OCI-LY1 (cell line): Measurements from ENCODE around the gene ASMTL.

ENCODE experiments used
- H2AFZ ChIP-seq: fragments of 200-600 bp; sonication (generic), shearing (Covaris generic); 2 replicates; pipeline ENCODE4 v1.6.0; 2014; ENCODE audit warnings: antibody characterized with exemption, mild to moderate bottlenecking, low read length
- H3F3A ChIP-seq: fragments of 200-600 bp; sonication (generic), shearing (Covaris generic); 2 replicates; pipeline ENCODE4 v1.6.0; 2014; ENCODE audit warnings: mild to moderate bottlenecking, antibody characterized with exemption, low read length, moderate library complexity; ENCODE audit not compliant: insufficient read depth
- H3K27ac ChIP-seq: fragments of 200-600 bp; sonication (generic); 2 replicates; pipeline ENCODE4 v1.5.1; 2014; ENCODE audit warnings: low read length, mixed run types, mild to moderate bottlenecking, low read depth; ENCODE audit not compliant: poor library complexity, severe bottlenecking
- H3K27me3 ChIP-seq: fragments of 200-600 bp; sonication (generic); 2 replicates; pipeline ENCODE4 v1.6.0; 2014; ENCODE audit warnings: antibody characterized with exemption, mild to moderate bottlenecking, low read length, moderate library complexity; ENCODE audit not compliant: insufficient read depth
- H3K36me3 ChIP-seq: fragments of 200-600 bp; sonication (generic); 2 replicates; pipeline ENCODE4 v1.6.1; 2014; ENCODE audit warnings: mild to moderate bottlenecking, antibody characterized with exemption, low read length, moderate library complexity, mixed read lengths; ENCODE audit not compliant: insufficient read depth
- H3K4me1 ChIP-seq: fragments of 200-600 bp; sonication (generic); 2 replicates; pipeline ENCODE4 v1.5.1; 2014; ENCODE audit warnings: mild to moderate bottlenecking, low read length, moderate library complexity; ENCODE audit not compliant: insufficient read depth, severe bottlenecking
- H3K4me2 ChIP-seq: fragments of 200-600 bp; sonication (generic), shearing (Covaris generic); 2 replicates; pipeline ENCODE4 v1.6.1; 2014; ENCODE audit warnings: low read length
- H3K4me3 ChIP-seq: fragments of 200-600 bp; sonication (generic); 2 replicates; pipeline ENCODE4 v1.5.1; 2014; ENCODE audit warnings: low read length, low read depth, mild to moderate bottlenecking, mixed read lengths; ENCODE audit not compliant: poor library complexity, severe bottlenecking
- H3K79me2 ChIP-seq: fragments of 200-600 bp; shearing (Covaris generic); 2 replicates; pipeline ENCODE4 v1.6.1; 2016; ENCODE audit warnings: mixed run types, low read length, mixed read lengths; ENCODE audit not compliant: insufficient read depth
- H3K9ac ChIP-seq: fragments of 200-600 bp; sonication (generic), shearing (Covaris generic); 2 replicates; pipeline ENCODE4 v1.6.1; 2014; ENCODE audit warnings: mild to moderate bottlenecking, low read length, mixed read lengths
- H3K9me2 ChIP-seq: fragments of 200-600 bp; sonication (generic), shearing (Covaris generic); 2 replicates; pipeline ENCODE4 v1.6.1; 2014; ENCODE audit warnings: low read depth, mild to moderate bottlenecking, low read length, mixed read lengths
- H3K9me3 ChIP-seq: fragments of 200-600 bp; shearing (Covaris generic); 2 replicates; pipeline ENCODE4 v1.6.1; 2014; ENCODE audit warnings: low read length, mixed read lengths
- H4K20me1 ChIP-seq: fragments of 200-600 bp; sonication (generic), shearing (Covaris generic); 2 replicates; pipeline ENCODE4 v1.6.0; 2016; ENCODE audit warnings: mild to moderate bottlenecking, low read length; ENCODE audit not compliant: insufficient read depth
- CTCF ChIP-seq: fragments of 200-600 bp; sonication (generic), shearing (Covaris generic); IDR thresholded peaks from 2 replicates; pipeline ENCODE4 v1.5.1; 2017; ENCODE audit warnings: mild to moderate bottlenecking, antibody characterized with exemption, low read length, moderate library complexity, mixed read lengths
- EZH2 ChIP-seq: fragments of 200-600 bp; sonication (generic), shearing (Covaris generic); IDR thresholded peaks from 2 replicates; pipeline ENCODE4 v1.8.0; 2017; ENCODE audit warnings: borderline replicate concordance, mixed run types, mild to moderate bottlenecking, antibody characterized with exemption, low read length, moderate library complexity, mixed read lengths

Gene ASMTL

GRCh38 chrX:1486749-1487361, 34.1 kb upstream of the ASMTL start:
- Histone ChIP-seq H3K9me2 (no peaks in the 10 kb centered on the region), H2AFZ (no peak overlapping the region), H3K36me3 (peaks cover 75% of the 10 kb centered on the region), H3K9me3 (no peaks in the 10 kb centered on the region), H4K20me1 (no peaks in the 10 kb centered on the region), H3K4me2 (peak overlapping the region; percentile 32; the same call in 1 of the 2 replicates), H3K9ac (peak overlapping the region; percentile 16; the same call in 1 of the 2 replicates), H3F3A (peaks cover 9% of the 10 kb centered on the region), H3K27me3 (no peaks in the 10 kb centered on the region), H3K4me3 (no peak overlapping the region), H3K79me2 (0 out of 2 replicates have a peak, but pooled peaks cover 6% of the 10 kb centered on the region), H3K4me1 (peaks cover 57% of the 10 kb centered on the region), H3K27ac (peak overlapping the region; percentile 90)
- TF ChIP-seq CTCF, result no peak
- TF ChIP-seq EZH2, result no peak

GRCh38 chrX:1486177-1486576, 33.5 kb upstream of the ASMTL start:
- peak overlapping the region; percentile 90 for H3K27ac ChIP-seq
- H3K27me3 ChIP-seq, result no peaks in the 10 kb centered on the region
- peaks cover 64% of the 10 kb centered on the region for H3K4me1 ChIP-seq
- H3K4me3 ChIP-seq, result no peak overlapping the region
- no peak overlapping the region for H2AFZ ChIP-seq
- H3K9me2 ChIP-seq, result no peaks in the 10 kb centered on the region
- H3K79me2 ChIP-seq, result 0 out of 2 replicates have a peak, but pooled peaks cover 6% of the 10 kb centered on the region
- no peak overlapping the region for H3K4me2 ChIP-seq
- no peak overlapping the region for H3K9ac ChIP-seq
- peaks cover 68% of the 10 kb centered on the region for H3K36me3 ChIP-seq
- no peaks in the 10 kb centered on the region for H3K9me3 ChIP-seq
- H3F3A ChIP-seq, result peaks cover 9% of the 10 kb centered on the region
- no peaks in the 10 kb centered on the region for H4K20me1 ChIP-seq
- TF ChIP-seq EZH2 (no peak), CTCF (no peak)

GRCh38 chrX:1485033-1485432, 32.3 kb upstream of the ASMTL start:
- H3K9ac ChIP-seq, result no peak overlapping the region
- H3F3A ChIP-seq, result peaks cover 9% of the 10 kb centered on the region
- H3K9me3 ChIP-seq, result no peaks in the 10 kb centered on the region; the same call in 1 of the 2 replicates
- no peak overlapping the region for H2AFZ ChIP-seq
- no peaks in the 10 kb centered on the region for H3K9me2 ChIP-seq
- peaks cover 75% of the 10 kb centered on the region for H3K4me1 ChIP-seq
- no peak for TF ChIP-seq CTCF
- TF ChIP-seq EZH2, result no peak
- peaks cover 63% of the 10 kb centered on the region for H3K36me3 ChIP-seq
- H3K79me2 ChIP-seq, result peaks cover 8% of the 10 kb centered on the region
- H3K4me2 ChIP-seq, result 0 out of 2 replicates have a peak overlapping the region, but pooled peaks have one; percentile 14
- H3K27me3 ChIP-seq, result no peaks in the 10 kb centered on the region
- no peak overlapping the region for H3K4me3 ChIP-seq
- H4K20me1 ChIP-seq, result no peaks in the 10 kb centered on the region
- H3K27ac ChIP-seq, result peak overlapping the region; percentile 95
